K562 (cell line): ENCODE data around the gene CCDC184. TPM values are rescaled to one million over a fixed set of nuclear protein-coding genes. Genes with fewer than 3 reads are reported as not detected.

Source experiments
- ATAC-seq: fragments of 200-7000 bp; cut with Tn5 transposase; 3 replicates; pipeline ENCODE4 v1.9.1; 2020; ENCODE audit warnings: moderate library complexity
- BruUV-seq: library from RNA; stranded (reverse); fragments of 400-500 nt; replicated peaks from 2 replicates; lab custom pipeline; 2021; lab: Mats Ljungman, UMichigan
- CTCF ChIA-PET: fragments of 300-600 bp; formaldehyde crosslinking; extraction: SDS; loops from one replicate; lab custom pipeline; 2021; ENCODE audit warnings: low intra/inter-chr PET ratio; lab: Yijun Ruan, JAX
- POLR2A ChIA-PET: fragments of 300-600, 350-650 bp; sonication (Branson Sonifier 250); formaldehyde crosslinking; extraction: SDS; loops from one replicate; lab custom pipeline; 2021; ENCODE audit warnings: antibody characterized with exemption, inconsistent platforms; lab: Yijun Ruan, JAX
- DNase-seq, 4 experiments: peaks; one replicate each; pipeline versions ENCODE4 v3.0.0 to v3.0.0-alpha.2; 2011 to 2018; ENCODE audit warnings: low spot score in 3 of 4, mixed read lengths in 3 of 4; ENCODE audit errors: extremely low read depth in 1 of 4
- FAIRE-seq: peaks from 2 replicates; lab custom pipeline; 2011; peaks lifted over from hg19 to GRCh38; lab: Jason Lieb, UNC
- H2AFZ ChIP-seq: 2 replicates; pipeline ENCODE4 v1.6.0; 2011; ENCODE audit warnings: low read depth, low read length, control low read depth, inconsistent platforms
- H3K27ac ChIP-seq: fragments of 200-600 bp; 3 replicates; pipeline ENCODE4 v1.8.0; 2011; ENCODE audit warnings: low read depth, mild to moderate bottlenecking, control low read depth, inconsistent platforms, low read length, moderate library complexity, mixed read lengths; ENCODE audit errors: extremely low read depth
- H3K27me3 ChIP-seq, 2 experiments: fragments of 300-600 bp in 1 of 2; 2 replicates in 1 of 2; 3 replicates in 1 of 2; pipeline versions ENCODE4 v1.6.0 to v1.8.0; 2011; ENCODE audit warnings: inconsistent platforms in 2 of 2, low read length in 2 of 2, mild to moderate bottlenecking in 1 of 2, mixed read lengths in 1 of 2, moderate library complexity in 1 of 2; ENCODE audit not compliant: control insufficient read depth in 2 of 2, insufficient read depth in 2 of 2
- H3K36me3 ChIP-seq: fragments of 300-600 bp; 3 replicates; pipeline ENCODE4 v1.8.0; 2011; ENCODE audit warnings: mild to moderate bottlenecking, low read length, inconsistent platforms; ENCODE audit not compliant: control insufficient read depth, insufficient read depth
- H3K4me1 ChIP-seq, 2 experiments: fragments of 200-600 bp in 1 of 2; replicated peaks in 1 of 2; 2 replicates in 1 of 2; 3 replicates in 1 of 2; pipeline versions ENCODE4 v1.5.1 to v1.8.0; 2011; ENCODE audit warnings: inconsistent platforms in 2 of 2, low read length in 2 of 2, mild to moderate bottlenecking in 1 of 2, mixed read lengths in 1 of 2, moderate library complexity in 1 of 2; ENCODE audit not compliant: control insufficient read depth in 2 of 2, insufficient read depth in 2 of 2
- H3K4me2 ChIP-seq: 2 replicates; pipeline ENCODE4 v1.6.1; 2011; ENCODE audit warnings: low read length, control low read depth, inconsistent platforms, mixed read lengths; ENCODE audit not compliant: insufficient read depth
- H3K4me3 ChIP-seq: fragments of 200-600 bp; sonication (generic), shearing (Covaris generic); 2 replicates; pipeline ENCODE4 v1.5.1; 2016; ENCODE audit warnings: control low read depth, inconsistent platforms
- H3K79me2 ChIP-seq: fragments of 200-600 bp; 3 replicates; pipeline ENCODE4 v1.8.0; 2011; ENCODE audit warnings: low read length, inconsistent platforms; ENCODE audit not compliant: control insufficient read depth, insufficient read depth
- H3K9ac ChIP-seq, 2 experiments: 2 replicates each; pipeline versions ENCODE4 v1.6.0 to v1.6.1; 2011; ENCODE audit warnings: low read depth in 2 of 2, low read length in 2 of 2, control low read depth in 1 of 2, inconsistent platforms in 1 of 2, mild to moderate bottlenecking in 1 of 2, mixed read lengths in 1 of 2; ENCODE audit not compliant: insufficient read depth in 1 of 2
- H3K9me1 ChIP-seq: one replicate; pipeline ENCODE4 v1.6.0; 2011; ENCODE audit warnings: inconsistent platforms, mild to moderate bottlenecking, low read length, moderate library complexity; ENCODE audit not compliant: control insufficient read depth, insufficient read depth
- H3K9me3 ChIP-seq: replicated peaks from 2 replicates; pipeline ENCODE4 v1.5.1; 2011; ENCODE audit warnings: low read depth, low read length, inconsistent platforms; ENCODE audit not compliant: control insufficient read depth, insufficient read depth
- H4K20me1 ChIP-seq: replicated peaks from 2 replicates; pipeline ENCODE4 v1.6.1; 2011; ENCODE audit warnings: low read length, inconsistent platforms, mixed read lengths; ENCODE audit not compliant: control insufficient read depth, insufficient read depth
- CBFA2T3 ChIP-seq: fragments of 450-650 bp; IDR thresholded peaks from 2 replicates; pipeline ENCODE4 v1.6.1; 2017
- CEBPB ChIP-seq: fragments of 450-650 bp; IDR thresholded peaks from 2 replicates; pipeline ENCODE4 v1.6.1; 2016; ENCODE audit warnings: missing genetic modification characterization, missing compliant biosample characterization
- CEBPG ChIP-seq, 3 experiments: fragments of 200-800 bp in 1 of 3; sonication (Bioruptor generic) in 1 of 3; sonication (generic) in 1 of 3; formaldehyde crosslinking in 1 of 3; IDR thresholded peaks in 2 of 3; conservative IDR thresholded peaks in 1 of 3; 2 replicates each; pipeline versions ENCODE4 v1.6.1 to v1.8.0; 2016 to 2022; ENCODE audit warnings: missing compliant biosample characterization in 2 of 3, missing genetic modification characterization in 2 of 3, mild to moderate bottlenecking in 1 of 3, missing genetic modification reagents in 1 of 3
- ETV6 ChIP-seq, 3 experiments: fragments of 150-350 bp in 1 of 3; sonication (generic) in 1 of 3; formaldehyde crosslinking in 1 of 3; IDR thresholded peaks; 2 replicates each; pipeline versions ENCODE4 v1.6.1 to v1.8.0; 2014 to 2022; ENCODE audit warnings: borderline replicate concordance in 2 of 3, low read depth in 2 of 3, antibody characterized with exemption in 1 of 3, low read length in 1 of 3, mild to moderate bottlenecking in 1 of 3, missing genetic modification reagents in 1 of 3
- FOXA3 ChIP-seq, 2 experiments: fragments of 450-650 bp in 1 of 2; sonication (generic) in 1 of 2; formaldehyde crosslinking; IDR thresholded peaks in 1 of 2; conservative IDR thresholded peaks in 1 of 2; 2 replicates each; pipeline versions ENCODE4 v1.4.0 to v1.8.0; 2020 to 2022; ENCODE audit warnings: mild to moderate bottlenecking in 2 of 2, missing genetic modification reagents in 1 of 2
- HNRNPH1 ChIP-seq: fragments of 200-400 bp; formaldehyde crosslinking; optimal IDR thresholded peaks from 2 replicates; pipeline ENCODE3; 2017; ENCODE audit warnings: low read depth, mild to moderate bottlenecking, low read length, moderate library complexity
- JUNB ChIP-seq: fragments of 450-650 bp; formaldehyde crosslinking; conservative IDR thresholded peaks from 2 replicates; pipeline ENCODE4 v1.4.0; 2020; ENCODE audit warnings: mild to moderate bottlenecking
- KLF1 ChIP-seq: fragments of 450-650 bp; IDR thresholded peaks from 2 replicates; pipeline ENCODE4 v1.6.1; 2016; ENCODE audit warnings: missing genetic modification characterization, missing compliant biosample characterization
- MEIS2 ChIP-seq: fragments of 450-650 bp; IDR thresholded peaks from 2 replicates; pipeline ENCODE4 v1.6.1; 2014; ENCODE audit warnings: mild to moderate bottlenecking; ENCODE audit not compliant: partially characterized antibody
- NCOA1 ChIP-seq: fragments of 450-650 bp; IDR thresholded peaks from 2 replicates; pipeline ENCODE4 v1.6.1; 2016; ENCODE audit warnings: low read depth
- NRF1 ChIP-seq, 2 experiments: fragments of 450-650 bp; IDR thresholded peaks in 1 of 2; conservative IDR thresholded peaks in 1 of 2; 2 replicates each; pipeline ENCODE4 v1.6.1; 2014; ENCODE audit warnings: mild to moderate bottlenecking in 2 of 2
- PCBP2 ChIP-seq: fragments of 200-400 bp; formaldehyde crosslinking; IDR thresholded peaks from 2 replicates; pipeline ENCODE4 v1.6.1; 2018; ENCODE audit warnings: low read length, low read depth, mild to moderate bottlenecking, moderate library complexity; ENCODE audit not compliant: poor library complexity, severe bottlenecking
- RBM14 ChIP-seq: fragments of 200-400 bp; formaldehyde crosslinking; IDR thresholded peaks from 2 replicates; pipeline ENCODE4 v1.6.1; 2018; ENCODE audit warnings: low read depth, mild to moderate bottlenecking, low read length, moderate library complexity, borderline replicate concordance; ENCODE audit not compliant: insufficient read depth
- ZNF217 ChIP-seq: sonication (generic); formaldehyde crosslinking; IDR thresholded peaks from 2 replicates; pipeline ENCODE4 v1.8.0; 2022; ENCODE audit warnings: mild to moderate bottlenecking, missing genetic modification reagents
- ZNF384 ChIP-seq: IDR thresholded peaks from 2 replicates; pipeline ENCODE4 v1.6.1; 2012; ENCODE audit warnings: low read depth, low read length, improper control_type of control experiment
- WGBS: fragments of 100-300 bp; shearing (Covaris generic); methylation state at CpG from one replicate; pipeline ENCODE4 v1.1.6; 2016; ENCODE audit warnings: low coverage, mixed read lengths; ENCODE audit not compliant: insufficient coverage; ENCODE audit errors: missing lambda C conversion rate; 5-methylcytosine and 5-hydroxymethylcytosine counted together
- in situ Hi-C: fragments of 300-500 bp; cut with MboI; formaldehyde crosslinking; loops from 4 replicates; pipeline ENCODE4 v1.15.0; 2018; ENCODE audit warnings: inconsistent platforms, mixed read lengths
- intact Hi-C: fragments of 100-400 bp; cut with micrococcal nuclease; formaldehyde crosslinking; loops from 2 replicates; pipeline ENCODE4 v1.14.2; 2022
- polyA plus RNA-seq, 8 experiments: library from polyadenylated mRNA; depleted of rRNA in 4 of 8; stranded (reverse) in 5 of 8; unstranded in 3 of 8; fragments of >200 nt; fragmentation: Nextera tagmentation in 2 of 8; fragmentation: Illumina TruSeq in 1 of 8; extraction: Ambion mirVana in 2 of 8; extraction: Trizol in 1 of 8; gene quantifications; 2 replicates each; pipeline versions ENCODE4 v1.2.1 to v1.2.3, GENCODE V29; 2011 to 2014; ENCODE audit warnings: inconsistent platforms in 1 of 8, missing spikeins in 1 of 8
- total RNA-seq, 7 experiments: library from RNA; depleted of rRNA in 6 of 7; stranded (reverse); fragments of >200 nt in 6 of 7; fragmentation: Illumina TruSeq in 2 of 7; extraction: Trizol in 2 of 7; gene quantifications; 2 replicates each; pipeline versions ENCODE4 v1.2.1 to v1.2.3, GENCODE V29; 2011 to 2021; ENCODE audit warnings: low replicate concordance in 1 of 7
- TF ChIP-seq, protein P1 (sequence below): fragments of 450-650 bp; formaldehyde crosslinking; IDR thresholded peaks from 2 replicates; pipeline ENCODE4 v1.4.0; 2020; ENCODE audit warnings: mild to moderate bottlenecking, mixed read lengths
- TF ChIP-seq, protein P2 (sequence below): fragments of 250-450 bp; sonication (Bioruptor Pico); IDR thresholded peaks from 2 replicates; pipeline ENCODE4 v1.4.0; 2020; ENCODE audit warnings: mild to moderate bottlenecking, moderate library complexity, borderline replicate concordance

The CCDC184 gene
- total and polyA plus RNA-seq, 9 of the 15 experiments (the other 6 are each of a cell fraction or from before 2014, with no cell fraction given) = 0.09 TPM; not detected in 8

GRCh38 chr12:48199774-48200221, 16.4 kb downstream of the CCDC184 start:
- no peaks in the 10 kb centered on the region for H4K20me1 ChIP-seq
- no peak for ATAC-seq
- peak overlapping the region in 1 of 2 experiments; percentile 100; a peak in 2 of 4 replicates for H3K9ac ChIP-seq
- no peaks in the 10 kb centered on the region; the same call in 2 of the 3 replicates for H3K36me3 ChIP-seq
- ChIA-PET CTCF (interaction anchor here (0.5 kb wide), 1 partner anchor 404 kb away, joined by 3 read pairs; no protein-coding TSS in a partner anchor), POLR2A (interaction anchor here (0.5 to 2.1 kb wide), 12 partner anchors 11 to 627 kb away, joined by 3 to 8 read pairs (median 3); no protein-coding TSS in a partner anchor)
- H3K4me2 ChIP-seq = peak overlapping the region; percentile 99
- no peaks in the 10 kb centered on the region for H3K9me1 ChIP-seq
- BruUV-seq = no TSS peak
- in situ Hi-C loops (no loop called here), intact Hi-C loops (loop anchor here (2.0 kb wide), 1 partner anchor 151 kb away; the partner anchor contains the start of gene ZNF641)
- H3K9me3 ChIP-seq = peaks cover 2% of the 10 kb centered on the region; the same call in 1 of the 2 replicates
- H2AFZ ChIP-seq = no peak overlapping the region
- 30% methylated on average over 3 of the region's 3 CpGs for WGBS
- DNase-seq = no peak
- H3K4me3 ChIP-seq = peak overlapping the region; percentile 73; the same call in 1 of the 2 replicates
- H3K79me2 ChIP-seq = peaks cover 22% of the 10 kb centered on the region
- H3K4me1 ChIP-seq = peaks cover 4 to 9% of the 10 kb centered on the region in 2 experiments; a peak in 3 of 5 replicates
- H3K27me3 ChIP-seq = no peaks in the 10 kb centered on the region
- peak overlapping the region; percentile 3; the same call in 1 of the 3 replicates for H3K27ac ChIP-seq
- FAIRE-seq = peak; percentile 37
- no peak for TF ChIP-seq NCOA1
- no peak for TF ChIP-seq MEIS2
- TF ChIP-seq JUNB (CRISPR knock-in tag) = no peak
- TF ChIP-seq ZNF217 (CRISPR knock-in tag) = no peak
- TF ChIP-seq, protein P1, sequence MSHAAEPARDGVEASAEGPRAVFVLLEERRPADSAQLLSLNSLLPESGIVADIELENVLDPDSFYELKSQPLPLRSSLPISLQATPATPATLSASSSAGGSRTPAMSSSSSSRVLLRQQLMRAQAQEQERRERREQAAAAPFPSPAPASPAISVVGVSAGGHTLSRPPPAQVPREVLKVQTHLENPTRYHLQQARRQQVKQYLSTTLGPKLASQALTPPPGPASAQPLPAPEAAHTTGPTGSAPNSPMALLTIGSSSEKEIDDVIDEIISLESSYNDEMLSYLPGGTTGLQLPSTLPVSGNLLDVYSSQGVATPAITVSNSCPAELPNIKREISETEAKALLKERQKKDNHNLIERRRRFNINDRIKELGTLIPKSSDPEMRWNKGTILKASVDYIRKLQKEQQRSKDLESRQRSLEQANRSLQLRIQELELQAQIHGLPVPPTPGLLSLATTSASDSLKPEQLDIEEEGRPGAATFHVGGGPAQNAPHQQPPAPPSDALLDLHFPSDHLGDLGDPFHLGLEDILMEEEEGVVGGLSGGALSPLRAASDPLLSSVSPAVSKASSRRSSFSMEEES (CRISPR knock-in tag) = peak; percentile 66
- TF ChIP-seq, protein P2, sequence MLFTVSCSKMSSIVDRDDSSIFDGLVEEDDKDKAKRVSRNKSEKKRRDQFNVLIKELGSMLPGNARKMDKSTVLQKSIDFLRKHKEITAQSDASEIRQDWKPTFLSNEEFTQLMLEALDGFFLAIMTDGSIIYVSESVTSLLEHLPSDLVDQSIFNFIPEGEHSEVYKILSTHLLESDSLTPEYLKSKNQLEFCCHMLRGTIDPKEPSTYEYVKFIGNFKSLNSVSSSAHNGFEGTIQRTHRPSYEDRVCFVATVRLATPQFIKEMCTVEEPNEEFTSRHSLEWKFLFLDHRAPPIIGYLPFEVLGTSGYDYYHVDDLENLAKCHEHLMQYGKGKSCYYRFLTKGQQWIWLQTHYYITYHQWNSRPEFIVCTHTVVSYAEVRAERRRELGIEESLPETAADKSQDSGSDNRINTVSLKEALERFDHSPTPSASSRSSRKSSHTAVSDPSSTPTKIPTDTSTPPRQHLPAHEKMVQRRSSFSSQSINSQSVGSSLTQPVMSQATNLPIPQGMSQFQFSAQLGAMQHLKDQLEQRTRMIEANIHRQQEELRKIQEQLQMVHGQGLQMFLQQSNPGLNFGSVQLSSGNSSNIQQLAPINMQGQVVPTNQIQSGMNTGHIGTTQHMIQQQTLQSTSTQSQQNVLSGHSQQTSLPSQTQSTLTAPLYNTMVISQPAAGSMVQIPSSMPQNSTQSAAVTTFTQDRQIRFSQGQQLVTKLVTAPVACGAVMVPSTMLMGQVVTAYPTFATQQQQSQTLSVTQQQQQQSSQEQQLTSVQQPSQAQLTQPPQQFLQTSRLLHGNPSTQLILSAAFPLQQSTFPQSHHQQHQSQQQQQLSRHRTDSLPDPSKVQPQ (CRISPR knock-in tag) = no peak
- no peak for TF ChIP-seq PCBP2
- TF ChIP-seq CBFA2T3 = 0 out of 2 replicates have a peak, but pooled peaks have one; percentile 3
- TF ChIP-seq NRF1 (conservative IDR thresholded peaks at IDR 0.05 in 1 of 2, IDR thresholded peaks at IDR 0.05 in 1 of 2) = no peak
- no peak for TF ChIP-seq ETV6 (IDR thresholded peaks at IDR 0.05; ENCODE audit: borderline replicate concordance in 1 of 2, low read depth in 2 of 2, low read length in 1 of 2)
- no peak for TF ChIP-seq ETV6 (CRISPR knock-in tag; IDR thresholded peaks at IDR 0.05; ENCODE audit: borderline replicate concordance)
- TF ChIP-seq RBM14 = no peak
- TF ChIP-seq ZNF384 = no peak
- no peak for TF ChIP-seq KLF1 (tag)
- peak; percentile 65 for TF ChIP-seq CEBPB (tag)
- no peak for TF ChIP-seq HNRNPH1
- no peak for TF ChIP-seq CEBPG (CRISPR knock-in tag; IDR thresholded peaks at IDR 0.05)
- TF ChIP-seq CEBPG (tag; conservative IDR thresholded peaks at IDR 0.05 in 1 of 2, IDR thresholded peaks at IDR 0.05 in 1 of 2) = peak in 1 of 2 experiments; percentile 35; a peak in 2 of 4 replicates
- peak in 1 of 2 experiments; percentile 40; a peak in 1 of 4 replicates for TF ChIP-seq FOXA3 (CRISPR knock-in tag; conservative IDR thresholded peaks at IDR 0.05 in 1 of 2, IDR thresholded peaks at IDR 0.05 in 1 of 2)
